K562 (cell line): ENCODE data around the gene PGRMC2. TPM values are rescaled to one million over a fixed set of nuclear protein-coding genes. Genes with fewer than 3 reads are reported as not detected.

ENCODE experiments used
- ATAC-seq: fragments of 200-7000 bp; cut with Tn5 transposase; 3 replicates; pipeline ENCODE4 v1.9.1; 2020; ENCODE audit warnings: moderate library complexity
- BruUV-seq: library from RNA; stranded (reverse); fragments of 400-500 nt; replicated peaks from 2 replicates; lab custom pipeline; 2021; lab: Mats Ljungman, UMichigan
- CTCF ChIA-PET: fragments of 300-600 bp; formaldehyde crosslinking; extraction: SDS; loops from one replicate; lab custom pipeline; 2021; ENCODE audit warnings: low intra/inter-chr PET ratio; lab: Yijun Ruan, JAX
- POLR2A ChIA-PET: fragments of 300-600, 350-650 bp; sonication (Branson Sonifier 250); formaldehyde crosslinking; extraction: SDS; loops from one replicate; lab custom pipeline; 2021; ENCODE audit warnings: antibody characterized with exemption, inconsistent platforms; lab: Yijun Ruan, JAX
- DNase-seq, 4 experiments: peaks; one replicate each; pipeline versions ENCODE4 v3.0.0 to v3.0.0-alpha.2; 2011 to 2018; ENCODE audit warnings: low spot score in 3 of 4, mixed read lengths in 3 of 4; ENCODE audit errors: extremely low read depth in 1 of 4
- FAIRE-seq: peaks from 2 replicates; lab custom pipeline; 2011; peaks lifted over from hg19 to GRCh38; lab: Jason Lieb, UNC
- H2AFZ ChIP-seq: 2 replicates; pipeline ENCODE4 v1.6.0; 2011; ENCODE audit warnings: low read depth, low read length, control low read depth, inconsistent platforms
- H3K27ac ChIP-seq: fragments of 200-600 bp; 3 replicates; pipeline ENCODE4 v1.8.0; 2011; ENCODE audit warnings: low read depth, mild to moderate bottlenecking, control low read depth, inconsistent platforms, low read length, moderate library complexity, mixed read lengths; ENCODE audit errors: extremely low read depth
- H3K27me3 ChIP-seq, 2 experiments: fragments of 300-600 bp in 1 of 2; 2 replicates in 1 of 2; 3 replicates in 1 of 2; pipeline versions ENCODE4 v1.6.0 to v1.8.0; 2011; ENCODE audit warnings: inconsistent platforms in 2 of 2, low read length in 2 of 2, mild to moderate bottlenecking in 1 of 2, mixed read lengths in 1 of 2, moderate library complexity in 1 of 2; ENCODE audit not compliant: control insufficient read depth in 2 of 2, insufficient read depth in 2 of 2
- H3K36me3 ChIP-seq: fragments of 300-600 bp; 3 replicates; pipeline ENCODE4 v1.8.0; 2011; ENCODE audit warnings: mild to moderate bottlenecking, low read length, inconsistent platforms; ENCODE audit not compliant: control insufficient read depth, insufficient read depth
- H3K4me1 ChIP-seq, 2 experiments: fragments of 200-600 bp in 1 of 2; replicated peaks in 1 of 2; 2 replicates in 1 of 2; 3 replicates in 1 of 2; pipeline versions ENCODE4 v1.5.1 to v1.8.0; 2011; ENCODE audit warnings: inconsistent platforms in 2 of 2, low read length in 2 of 2, mild to moderate bottlenecking in 1 of 2, mixed read lengths in 1 of 2, moderate library complexity in 1 of 2; ENCODE audit not compliant: control insufficient read depth in 2 of 2, insufficient read depth in 2 of 2
- H3K4me2 ChIP-seq: 2 replicates; pipeline ENCODE4 v1.6.1; 2011; ENCODE audit warnings: low read length, control low read depth, inconsistent platforms, mixed read lengths; ENCODE audit not compliant: insufficient read depth
- H3K4me3 ChIP-seq: fragments of 200-600 bp; sonication (generic), shearing (Covaris generic); 2 replicates; pipeline ENCODE4 v1.5.1; 2016; ENCODE audit warnings: control low read depth, inconsistent platforms
- H3K79me2 ChIP-seq: fragments of 200-600 bp; 3 replicates; pipeline ENCODE4 v1.8.0; 2011; ENCODE audit warnings: low read length, inconsistent platforms; ENCODE audit not compliant: control insufficient read depth, insufficient read depth
- H3K9ac ChIP-seq, 2 experiments: 2 replicates each; pipeline versions ENCODE4 v1.6.0 to v1.6.1; 2011; ENCODE audit warnings: low read depth in 2 of 2, low read length in 2 of 2, control low read depth in 1 of 2, inconsistent platforms in 1 of 2, mild to moderate bottlenecking in 1 of 2, mixed read lengths in 1 of 2; ENCODE audit not compliant: insufficient read depth in 1 of 2
- H3K9me1 ChIP-seq: one replicate; pipeline ENCODE4 v1.6.0; 2011; ENCODE audit warnings: inconsistent platforms, mild to moderate bottlenecking, low read length, moderate library complexity; ENCODE audit not compliant: control insufficient read depth, insufficient read depth
- H3K9me3 ChIP-seq: replicated peaks from 2 replicates; pipeline ENCODE4 v1.5.1; 2011; ENCODE audit warnings: low read depth, low read length, inconsistent platforms; ENCODE audit not compliant: control insufficient read depth, insufficient read depth
- H4K20me1 ChIP-seq: replicated peaks from 2 replicates; pipeline ENCODE4 v1.6.1; 2011; ENCODE audit warnings: low read length, inconsistent platforms, mixed read lengths; ENCODE audit not compliant: control insufficient read depth, insufficient read depth
- ARID1B ChIP-seq: fragments of 450-650 bp; IDR thresholded peaks from 2 replicates; pipeline ENCODE4 v1.6.1; 2016; ENCODE audit warnings: antibody characterized with exemption, mild to moderate bottlenecking, inconsistent platforms
- ATF7 ChIP-seq: fragments of 450-650 bp; IDR thresholded peaks from 2 replicates; pipeline ENCODE4 v1.7.1; 2014; ENCODE audit warnings: mild to moderate bottlenecking, moderate library complexity
- CBFA2T2 ChIP-seq: fragments of 450-650 bp; conservative IDR thresholded peaks from 2 replicates; pipeline ENCODE4 v1.6.1; 2017; ENCODE audit warnings: mild to moderate bottlenecking
- CHD1 ChIP-seq: fragments of 200-600 bp; sonication (generic); IDR thresholded peaks from one replicate; pipeline ENCODE4 v1.6.1; 2012; ENCODE audit warnings: mild to moderate bottlenecking, moderate library complexity, low read length, inconsistent platforms
- ELK3 ChIP-seq: fragments of 450-650 bp; formaldehyde crosslinking; IDR thresholded peaks from 2 replicates; pipeline ENCODE4 v1.4.0; 2020; ENCODE audit warnings: mild to moderate bottlenecking
- HMBOX1 ChIP-seq: sonication (generic); IDR thresholded peaks from 2 replicates; pipeline ENCODE4 v1.6.1; 2016
- JUND ChIP-seq, 2 experiments: IDR thresholded peaks; 2 replicates in 1 of 2; 3 replicates in 1 of 2; pipeline ENCODE4 v1.6.1; 2011; ENCODE audit warnings: borderline replicate concordance in 2 of 2, low read depth in 2 of 2, low read length in 2 of 2, improper control_type of control experiment in 1 of 2, missing biosample characterization in 1 of 2, missing genetic modification characterization in 1 of 2, missing genetic modification reagents in 1 of 2
- MTA2 ChIP-seq: fragments of 450-650 bp; IDR thresholded peaks from 2 replicates; pipeline ENCODE4 v1.6.1; 2016; ENCODE audit warnings: low read depth
- MYNN ChIP-seq, 2 experiments: sonication (generic); formaldehyde crosslinking in 1 of 2; IDR thresholded peaks; 2 replicates each; pipeline versions ENCODE4 v1.5.0 to v1.6.1; 2016 to 2020; ENCODE audit warnings: antibody characterized with exemption in 1 of 2, missing genetic modification reagents in 1 of 2
- POLR3A ChIP-seq: IDR thresholded peaks from 2 replicates; pipeline ENCODE4 v1.6.1; 2011; ENCODE audit warnings: borderline replicate concordance, mild to moderate bottlenecking, moderate library complexity; ENCODE audit not compliant: insufficient read length, insufficient read depth; ENCODE audit errors: extremely low read depth
- ZNF609 ChIP-seq: sonication (generic); formaldehyde crosslinking; IDR thresholded peaks from 2 replicates; pipeline ENCODE4 v1.8.1; 2023; ENCODE audit warnings: missing genetic modification reagents, mild to moderate bottlenecking, borderline replicate concordance
- ZNF830 ChIP-seq: fragments of 250-450 bp; sonication (Bioruptor Pico); IDR thresholded peaks from 2 replicates; pipeline ENCODE4 v1.5.0; 2021; ENCODE audit warnings: mild to moderate bottlenecking
- WGBS: fragments of 100-300 bp; shearing (Covaris generic); methylation state at CpG from one replicate; pipeline ENCODE4 v1.1.6; 2016; ENCODE audit warnings: low coverage, mixed read lengths; ENCODE audit not compliant: insufficient coverage; ENCODE audit errors: missing lambda C conversion rate; 5-methylcytosine and 5-hydroxymethylcytosine counted together
- in situ Hi-C: fragments of 300-500 bp; cut with MboI; formaldehyde crosslinking; loops from 4 replicates; pipeline ENCODE4 v1.15.0; 2018; ENCODE audit warnings: inconsistent platforms, mixed read lengths
- intact Hi-C: fragments of 100-400 bp; cut with micrococcal nuclease; formaldehyde crosslinking; loops from 2 replicates; pipeline ENCODE4 v1.14.2; 2022
- polyA plus RNA-seq, 8 experiments: library from polyadenylated mRNA; depleted of rRNA in 4 of 8; stranded (reverse) in 5 of 8; unstranded in 3 of 8; fragments of >200 nt; fragmentation: Nextera tagmentation in 2 of 8; fragmentation: Illumina TruSeq in 1 of 8; extraction: Ambion mirVana in 2 of 8; extraction: Trizol in 1 of 8; gene quantifications; 2 replicates each; pipeline versions ENCODE4 v1.2.1 to v1.2.3, GENCODE V29; 2011 to 2014; ENCODE audit warnings: inconsistent platforms in 1 of 8, missing spikeins in 1 of 8
- total RNA-seq, 7 experiments: library from RNA; depleted of rRNA in 6 of 7; stranded (reverse); fragments of >200 nt in 6 of 7; fragmentation: Illumina TruSeq in 2 of 7; extraction: Trizol in 2 of 7; gene quantifications; 2 replicates each; pipeline versions ENCODE4 v1.2.1 to v1.2.3, GENCODE V29; 2011 to 2021; ENCODE audit warnings: low replicate concordance in 1 of 7

Gene PGRMC2
- total and polyA plus RNA-seq, 9 of the 15 experiments (the other 6 are each of a cell fraction or from before 2014, with no cell fraction given) = 12.4 to 81.3 (median 22.7) TPM

GRCh38 chr4:128335541-128335940 lies 47.9 kb upstream of the PGRMC2 start (continued):
- TF ChIP-seq ZNF609 (CRISPR knock-in tag) = no peak
- TF ChIP-seq CHD1 = no peak
- TF ChIP-seq POLR3A = no peak

GRCh38 chr4:128334256-128334655 lies 46.6 kb upstream of the PGRMC2 start:
- Histone ChIP-seq H3K27ac (peak overlapping the region; percentile 16; the same call in 2 of the 3 replicates), H3K9me1 (no peaks in the 10 kb centered on the region), H3K27me3 (no peaks in the 10 kb centered on the region), H3K4me2 (peak overlapping the region; percentile 67), H4K20me1 (no peaks in the 10 kb centered on the region), H3K4me1 (peaks cover 0 to 23% of the 10 kb centered on the region in 2 experiments; a peak in 2 of 5 replicates), H3K9me3 (no peaks in the 10 kb centered on the region), H3K9ac (0 out of 4 replicates have a peak overlapping the region, but pooled peaks of 1 of the 2 experiments have one; percentile 18), H3K36me3 (no peaks in the 10 kb centered on the region), H3K4me3 (no peak overlapping the region), H3K79me2 (no peaks in the 10 kb centered on the region), H2AFZ (peak overlapping the region; percentile 49)
- no TSS peak for BruUV-seq
- 2% methylated on average over 2 of the region's 2 CpGs for WGBS
- CTCF ChIA-PET = no interaction called here
- in situ Hi-C loops (no loop called here), intact Hi-C loops (no loop called here)
- FAIRE-seq (peak; percentile 80), ATAC-seq (peak; percentile 86), DNase-seq (peak; percentile 29 to 49 (median 46))
- POLR2A ChIA-PET = interaction anchor here (0.6 to 1.1 kb wide), 4 partner anchors 12 to 129 kb away, joined by 3 to 9 read pairs (median 4); no protein-coding TSS in a partner anchor
- no peak for TF ChIP-seq ZNF830 (CRISPR knock-in tag)
- 0 out of 2 replicates have a peak, but pooled peaks have one; percentile 5 for TF ChIP-seq JUND (IDR thresholded peaks at IDR 0.05; ENCODE audit: borderline replicate concordance, low read depth, low read length)
- TF ChIP-seq JUND (tag; IDR thresholded peaks at IDR 0.05; ENCODE audit: borderline replicate concordance, low read depth, low read length) = peak; percentile 31; the same call in 1 of the 3 replicates
- peak; percentile 43 for TF ChIP-seq CBFA2T2
- peak; percentile 55 for TF ChIP-seq MTA2
- TF ChIP-seq MYNN (IDR thresholded peaks at IDR 0.05) = no peak
- TF ChIP-seq MYNN (CRISPR knock-in tag; IDR thresholded peaks at IDR 0.05) = no peak
- TF ChIP-seq ELK3 (CRISPR knock-in tag) = no peak
- peak; percentile 89 for TF ChIP-seq HMBOX1
- 0 out of 2 replicates have a peak, but pooled peaks have one; percentile 13 for TF ChIP-seq ATF7
- TF ChIP-seq ARID1B = peak; percentile 88
